ENCODE data around the gene FAR2. TPM values are rescaled to one million over a fixed set of nuclear protein-coding genes. Genes with fewer than 3 reads are reported as not detected.

FAR2 gene
- total RNA-seq, 1 donor from 2014 or later, result 3.4 TPM

GRCh38 chr12:29301114-29301513 lies 152.0 kb downstream of the FAR2 start:
- H3K36me3 ChIP-seq, result no peaks in the 10 kb centered on the region
- H3K27ac ChIP-seq (replicated peaks), result no peak overlapping the region
- no peak for TF ChIP-seq CTCF (IDR thresholded peaks at IDR 0.05; ENCODE audit: borderline replicate concordance)
- H3K4me1 ChIP-seq, result no peaks in the 10 kb centered on the region
- no peak for DNase-seq
- H3K4me3 ChIP-seq, result no peak overlapping the region
- intact Hi-C loops (cut with micrococcal nuclease), result no loop called here
- H3K9me3 ChIP-seq (replicated peaks), result no peaks in the 10 kb centered on the region
- no peaks in the 10 kb centered on the region for H3K27me3 ChIP-seq (ENCODE audit: low read depth)

- Histone ChIP-seq H3K4me1 (peaks cover 5% of the 10 kb centered on the region), H3K4me3 (no peak overlapping the region), H3K36me3 (no peaks in the 10 kb centered on the region), H3K27me3 (ENCODE audit: low read depth) (no peaks in the 10 kb centered on the region), H3K9me3 (replicated peaks) (no peaks in the 10 kb centered on the region), H3K27ac (replicated peaks) (no peak overlapping the region)
- intact Hi-C loops (cut with micrococcal nuclease), result no loop called here
- no peak for DNase-seq
- TF ChIP-seq CTCF (IDR thresholded peaks at IDR 0.05; ENCODE audit: borderline replicate concordance), result no peak
Measured at GRCh38 chr12:29304388-29304787, 155.3 kb downstream of the FAR2 start.

- DNase-seq, result no peak
- Histone ChIP-seq H3K27me3 (ENCODE audit: low read depth) (no peaks in the 10 kb centered on the region), H3K4me1 (peaks cover 5% of the 10 kb centered on the region), H3K27ac (replicated peaks) (no peak overlapping the region), H3K9me3 (replicated peaks) (no peaks in the 10 kb centered on the region), H3K36me3 (no peaks in the 10 kb centered on the region), H3K4me3 (no peak overlapping the region)
- intact Hi-C loops (cut with micrococcal nuclease), result no loop called here
- TF ChIP-seq CTCF (IDR thresholded peaks at IDR 0.05; ENCODE audit: borderline replicate concordance), result no peak
Measured at GRCh38 chr12:29306266-29306665, 157.2 kb downstream of the FAR2 start.

GRCh38 chr12:29306682-29307081 lies 157.6 kb downstream of the FAR2 start:
- intact Hi-C loops (cut with micrococcal nuclease), result no loop called here
- no peak for DNase-seq
- Histone ChIP-seq H3K27ac (replicated peaks) (no peak overlapping the region), H3K9me3 (replicated peaks) (no peaks in the 10 kb centered on the region), H3K4me1 (peaks cover 5% of the 10 kb centered on the region), H3K36me3 (no peaks in the 10 kb centered on the region), H3K27me3 (ENCODE audit: low read depth) (no peaks in the 10 kb centered on the region), H3K4me3 (no peak overlapping the region)
- no peak for TF ChIP-seq CTCF (IDR thresholded peaks at IDR 0.05; ENCODE audit: borderline replicate concordance)

- Histone ChIP-seq H3K4me1 (peaks cover 13% of the 10 kb centered on the region), H3K9me3 (replicated peaks) (no peaks in the 10 kb centered on the region), H3K27ac (replicated peaks) (no peak overlapping the region), H3K27me3 (ENCODE audit: low read depth) (no peaks in the 10 kb centered on the region), H3K36me3 (peaks cover 5% of the 10 kb centered on the region), H3K4me3 (no peak overlapping the region)
- TF ChIP-seq CTCF (IDR thresholded peaks at IDR 0.05; ENCODE audit: borderline replicate concordance), result peak; percentile 50
- intact Hi-C loops (cut with micrococcal nuclease), result no loop called here
- no peak for DNase-seq
Measured at GRCh38 chr12:29309320-29309902, 160.3 kb downstream of the FAR2 start.

All from left ventricle myocardium inferior (tissue), 1 donor.